ENCODE results near the gene KLHDC10.
"Not testable (repeated sequence)": the region's sequence is repeated elsewhere in the genome, so short reads cannot be mapped to it uniquely, and the experiment has no call there.

KLHDC10 gene

GRCh38 chr7:130174237-130174959 lies 104.1 kb downstream of the KLHDC10 start:
- POLR2A ChIA-PET, result no interaction called here
- CTCF ChIA-PET, result no interaction called here

GRCh38 chr7:130178251-130178650 lies 107.9 kb downstream of the KLHDC10 start:
- TF ChIP-seq CTCF (IDR thresholded peaks at IDR 0.05; ENCODE audit: insufficient read depth, low read length, missing control alignments), result no peak
- H3K4me3 ChIP-seq (ENCODE audit: low read depth, low read length), result no peak overlapping the region
- CTCF ChIA-PET, result no interaction called here

More at GRCh38 chr7:130174237-130174959, 104.1 kb downstream of the KLHDC10 start:
- DNase-seq (ENCODE audit: low read depth, low spot score), result no peak
- H3K4me3 ChIP-seq (ENCODE audit: low read depth, low read length), result no peak overlapping the region
- no peak for TF ChIP-seq CTCF (IDR thresholded peaks at IDR 0.05; ENCODE audit: insufficient read depth, low read length, missing control alignments)

GRCh38 chr7:130179631-130180030 lies 109.3 kb downstream of the KLHDC10 start:
- POLR2A ChIA-PET, result no interaction called here
- no peak for TF ChIP-seq CTCF (IDR thresholded peaks at IDR 0.05; ENCODE audit: insufficient read depth, low read length, missing control alignments)
- CTCF ChIA-PET, result no interaction called here
- no peak for DNase-seq (ENCODE audit: low read depth, low spot score)
- H3K4me3 ChIP-seq (ENCODE audit: low read depth, low read length), result no peak overlapping the region

More at GRCh38 chr7:130178251-130178650, 107.9 kb downstream of the KLHDC10 start:
- DNase-seq (ENCODE audit: low read depth, low spot score), result no peak
- POLR2A ChIA-PET, result no interaction called here

- no peak for TF ChIP-seq CTCF (IDR thresholded peaks at IDR 0.05; ENCODE audit: insufficient read depth, low read length, missing control alignments)
- ChIA-PET CTCF (no interaction called here), POLR2A (no interaction called here)
- no peak overlapping the region for H3K4me3 ChIP-seq (ENCODE audit: low read depth, low read length)
- DNase-seq (ENCODE audit: low read depth, low spot score), result no peak
Measured at GRCh38 chr7:130180571-130181262, 110.4 kb downstream of the KLHDC10 start.

GRCh38 chr7:130181263-130181605 lies 110.9 kb downstream of the KLHDC10 start:
- DNase-seq (ENCODE audit: low read depth, low spot score), result no peak
- ChIA-PET POLR2A (no interaction called here), CTCF (interaction anchor here (0.7 to 1.2 kb wide), 2 partner anchors 8 to 13 kb away, joined by 3 read pairs; no protein-coding TSS in a partner anchor)
- no peak for TF ChIP-seq CTCF (IDR thresholded peaks at IDR 0.05; ENCODE audit: insufficient read depth, low read length, missing control alignments)
- no peak overlapping the region for H3K4me3 ChIP-seq (ENCODE audit: low read depth, low read length)

- H3K4me3 ChIP-seq (ENCODE audit: low read depth, low read length), result no peak overlapping the region
- DNase-seq (ENCODE audit: low read depth, low spot score), result no peak
- no peak for TF ChIP-seq CTCF (IDR thresholded peaks at IDR 0.05; ENCODE audit: insufficient read depth, low read length, missing control alignments)
- ChIA-PET POLR2A (interaction anchor here (0.6 kb wide), 1 partner anchor 258 kb away, joined by 3 read pairs; the partner anchor contains the start of gene CEP41), CTCF (interaction anchor here (1.3 kb wide), 1 partner anchor 87 kb away, joined by 3 read pairs; no protein-coding TSS in a partner anchor)
Measured at GRCh38 chr7:130182990-130183389, 112.7 kb downstream of the KLHDC10 start.

- CTCF ChIA-PET, result interaction anchor here (1.3 kb wide), 2 partner anchors 89 to 100 kb away, joined by 3 read pairs; no protein-coding TSS in a partner anchor
- DNase-seq (ENCODE audit: low read depth, low spot score); POLR2A ChIA-PET; H3K4me3 ChIP-seq (ENCODE audit: low read depth, low read length): not testable (repeated sequence)
Measured at GRCh38 chr7:130184349-130184748, 114.0 kb downstream of the KLHDC10 start.
